Fibroblast of peridontal ligament (primary cell): ENCODE results near the gene SF3B1.

Experiments used
- DNase-seq: peaks from one replicate; pipeline ENCODE4 v3.0.0-alpha.2; 2010; ENCODE audit errors: extremely low read depth

SF3B1 gene

GRCh38 chr2:197340591-197340990 is 94.2 kb downstream of the SF3B1 start:
- no peak for DNase-seq
